MM.1S (cell line): ENCODE measurements around the gene MTHFR.

Experiments used
- DNase-seq: peaks from one replicate; pipeline ENCODE4 v3.0.0-alpha.2; 2015
- H2AFZ ChIP-seq: fragments of 300-600 bp; sonication (generic); 2 replicates; pipeline ENCODE4 v1.6.0; 2016; ENCODE audit warnings: antibody characterized with exemption, low read length
- H3F3A ChIP-seq: fragments of 300-600 bp; sonication (generic); 2 replicates; pipeline ENCODE4 v1.6.1; 2016; ENCODE audit warnings: mild to moderate bottlenecking, antibody characterized with exemption, low read length, moderate library complexity, mixed read lengths; ENCODE audit not compliant: insufficient read depth
- H3K27ac ChIP-seq: fragments of 300-600 bp; sonication (generic); 2 replicates; pipeline ENCODE4 v1.5.1; 2016; ENCODE audit warnings: mild to moderate bottlenecking, low read length
- H3K27me3 ChIP-seq: fragments of 300-600 bp; sonication (generic); replicated peaks from 2 replicates; pipeline ENCODE4 v1.6.0; 2016; ENCODE audit warnings: low read length; ENCODE audit not compliant: insufficient read depth
- H3K36me3 ChIP-seq: fragments of 300-600 bp; sonication (generic); replicated peaks from 2 replicates; pipeline ENCODE4 v1.6.1; 2016; ENCODE audit warnings: mild to moderate bottlenecking, low read length, mixed read lengths; ENCODE audit not compliant: insufficient read depth
- H3K4me1 ChIP-seq: fragments of 300-600 bp; sonication (generic); 2 replicates; pipeline ENCODE4 v1.6.1; 2016; ENCODE audit warnings: low read length, mixed read lengths
- H3K4me2 ChIP-seq: fragments of 300-600 bp; sonication (generic); 2 replicates; pipeline ENCODE4 v1.6.0; 2016; ENCODE audit warnings: low read depth, low read length
- H3K4me3 ChIP-seq: fragments of 300-600 bp; sonication (generic); 2 replicates; pipeline ENCODE4 v1.5.1; 2016; ENCODE audit warnings: low read length, mixed read lengths
- H3K79me2 ChIP-seq: fragments of 300-600 bp; sonication (generic); 2 replicates; pipeline ENCODE4 v1.6.1; 2016; ENCODE audit warnings: mixed run types, low read length, mixed read lengths
- H3K9ac ChIP-seq: fragments of 300-600 bp; sonication (generic); 2 replicates; pipeline ENCODE4 v1.6.1; 2016; ENCODE audit warnings: low read length, mixed read lengths
- H3K9me2 ChIP-seq: fragments of 300-600 bp; sonication (generic); replicated peaks from 2 replicates; pipeline ENCODE4 v1.6.1; 2016; ENCODE audit warnings: mild to moderate bottlenecking, low read length, mixed read lengths; ENCODE audit not compliant: insufficient read depth
- H3K9me3 ChIP-seq: fragments of 300-600 bp; sonication (generic); replicated peaks from 2 replicates; pipeline ENCODE4 v1.6.1; 2016; ENCODE audit warnings: mild to moderate bottlenecking, low read length, mixed read lengths; ENCODE audit not compliant: insufficient read depth
- H4K20me1 ChIP-seq: fragments of 300-600 bp; sonication (generic); 2 replicates; pipeline ENCODE4 v1.6.1; 2016; ENCODE audit warnings: mild to moderate bottlenecking, low read length, moderate library complexity, mixed read lengths; ENCODE audit not compliant: insufficient read depth
- EZH2 ChIP-seq: fragments of 300-600 bp; sonication (generic); optimal IDR thresholded peaks from 2 replicates; pipeline ENCODE3; 2017; ENCODE audit warnings: low read depth, mild to moderate bottlenecking, antibody characterized with exemption, low read length, mixed read lengths
- EZH2phosphoT487 ChIP-seq: fragments of 300-600 bp; sonication (generic); IDR thresholded peaks from 2 replicates; pipeline ENCODE4 v1.6.1; 2018; ENCODE audit warnings: antibody characterized with exemption, low read length
- TF ChIP-seq, protein P1 (sequence below): fragments of 300-600 bp; sonication (generic); IDR thresholded peaks from 2 replicates; pipeline ENCODE4 v1.5.1; 2016; ENCODE audit warnings: antibody characterized with exemption, low read length, mixed read lengths

The MTHFR gene

DNA sequence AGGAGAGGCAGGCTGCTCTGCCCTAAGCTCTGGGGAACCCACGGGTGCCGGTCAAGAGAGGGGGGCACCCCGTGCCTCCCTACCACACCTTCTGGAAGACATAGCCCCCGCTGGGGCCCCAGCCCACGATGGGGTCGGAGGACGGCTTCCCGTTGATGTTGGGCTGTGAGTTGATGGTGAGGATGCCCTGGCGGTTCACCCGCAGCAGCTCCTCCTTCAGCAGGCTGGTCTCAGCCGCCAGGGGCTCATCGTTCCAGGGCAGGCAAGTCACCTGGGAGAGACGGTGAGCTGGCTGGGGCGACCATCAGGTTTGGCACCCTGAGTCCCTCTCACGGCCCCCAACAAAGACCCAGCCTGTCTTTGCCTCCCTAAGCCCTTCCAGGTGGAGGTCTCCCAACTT is 11.9 kb downstream of the MTHFR start:
- H3K9ac ChIP-seq, result no peak overlapping the region
- no peaks in the 10 kb centered on the region for H3K4me1 ChIP-seq
- H3K79me2 ChIP-seq, result no peaks in the 10 kb centered on the region
- no peak overlapping the region for H3K4me3 ChIP-seq
- no peaks in the 10 kb centered on the region for H3F3A ChIP-seq
- H3K9me2 ChIP-seq, result no peaks in the 10 kb centered on the region
- H4K20me1 ChIP-seq, result no peaks in the 10 kb centered on the region
- H3K36me3 ChIP-seq, result no peaks in the 10 kb centered on the region
- TF ChIP-seq, protein P1, sequence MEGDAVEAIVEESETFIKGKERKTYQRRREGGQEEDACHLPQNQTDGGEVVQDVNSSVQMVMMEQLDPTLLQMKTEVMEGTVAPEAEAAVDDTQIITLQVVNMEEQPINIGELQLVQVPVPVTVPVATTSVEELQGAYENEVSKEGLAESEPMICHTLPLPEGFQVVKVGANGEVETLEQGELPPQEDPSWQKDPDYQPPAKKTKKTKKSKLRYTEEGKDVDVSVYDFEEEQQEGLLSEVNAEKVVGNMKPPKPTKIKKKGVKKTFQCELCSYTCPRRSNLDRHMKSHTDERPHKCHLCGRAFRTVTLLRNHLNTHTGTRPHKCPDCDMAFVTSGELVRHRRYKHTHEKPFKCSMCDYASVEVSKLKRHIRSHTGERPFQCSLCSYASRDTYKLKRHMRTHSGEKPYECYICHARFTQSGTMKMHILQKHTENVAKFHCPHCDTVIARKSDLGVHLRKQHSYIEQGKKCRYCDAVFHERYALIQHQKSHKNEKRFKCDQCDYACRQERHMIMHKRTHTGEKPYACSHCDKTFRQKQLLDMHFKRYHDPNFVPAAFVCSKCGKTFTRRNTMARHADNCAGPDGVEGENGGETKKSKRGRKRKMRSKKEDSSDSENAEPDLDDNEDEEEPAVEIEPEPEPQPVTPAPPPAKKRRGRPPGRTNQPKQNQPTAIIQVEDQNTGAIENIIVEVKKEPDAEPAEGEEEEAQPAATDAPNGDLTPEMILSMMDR, result no peak
- TF ChIP-seq EZH2, result no peak
- no peak for DNase-seq
- H3K9me3 ChIP-seq, result no peaks in the 10 kb centered on the region
- no peak overlapping the region for H2AFZ ChIP-seq
- H3K27ac ChIP-seq, result no peak overlapping the region
- no peak overlapping the region for H3K4me2 ChIP-seq
- no peaks in the 10 kb centered on the region for H3K27me3 ChIP-seq

DNA sequence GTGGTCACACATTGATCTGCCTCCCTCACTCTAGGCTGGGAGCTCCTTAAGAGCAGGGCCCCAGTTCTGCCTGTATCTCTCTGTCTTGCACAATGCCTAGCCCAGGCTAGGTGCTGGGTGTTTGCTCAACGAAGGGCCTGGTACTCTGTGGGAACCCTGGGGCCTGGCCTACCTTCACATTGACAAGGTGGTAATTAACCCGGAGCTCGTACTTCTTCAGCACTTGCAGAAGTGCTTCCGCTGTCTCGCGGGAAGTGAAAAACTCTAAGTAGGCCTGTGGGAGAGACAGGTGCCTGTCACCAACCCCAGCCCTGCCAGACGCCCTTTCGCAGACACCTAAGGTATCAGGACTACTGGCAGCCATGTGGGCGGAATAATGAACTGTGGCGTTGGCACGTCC is 13.7 kb downstream of the MTHFR start:
- H3K36me3 ChIP-seq, result no peaks in the 10 kb centered on the region
- H3K9ac ChIP-seq, result no peak overlapping the region
- H2AFZ ChIP-seq, result no peak overlapping the region
- H4K20me1 ChIP-seq, result no peaks in the 10 kb centered on the region
- H3K4me3 ChIP-seq, result no peak overlapping the region
- H3K27ac ChIP-seq, result no peak overlapping the region
- H3K27me3 ChIP-seq, result no peaks in the 10 kb centered on the region
- no peaks in the 10 kb centered on the region for H3F3A ChIP-seq
- no peaks in the 10 kb centered on the region for H3K9me3 ChIP-seq
- TF ChIP-seq EZH2phosphoT487, result no peak
- TF ChIP-seq, protein P1, result no peak
- no peaks in the 10 kb centered on the region for H3K79me2 ChIP-seq
- no peak overlapping the region for H3K4me2 ChIP-seq
- H3K4me1 ChIP-seq, result no peaks in the 10 kb centered on the region
- DNase-seq, result no peak
- H3K9me2 ChIP-seq, result no peaks in the 10 kb centered on the region

DNA sequence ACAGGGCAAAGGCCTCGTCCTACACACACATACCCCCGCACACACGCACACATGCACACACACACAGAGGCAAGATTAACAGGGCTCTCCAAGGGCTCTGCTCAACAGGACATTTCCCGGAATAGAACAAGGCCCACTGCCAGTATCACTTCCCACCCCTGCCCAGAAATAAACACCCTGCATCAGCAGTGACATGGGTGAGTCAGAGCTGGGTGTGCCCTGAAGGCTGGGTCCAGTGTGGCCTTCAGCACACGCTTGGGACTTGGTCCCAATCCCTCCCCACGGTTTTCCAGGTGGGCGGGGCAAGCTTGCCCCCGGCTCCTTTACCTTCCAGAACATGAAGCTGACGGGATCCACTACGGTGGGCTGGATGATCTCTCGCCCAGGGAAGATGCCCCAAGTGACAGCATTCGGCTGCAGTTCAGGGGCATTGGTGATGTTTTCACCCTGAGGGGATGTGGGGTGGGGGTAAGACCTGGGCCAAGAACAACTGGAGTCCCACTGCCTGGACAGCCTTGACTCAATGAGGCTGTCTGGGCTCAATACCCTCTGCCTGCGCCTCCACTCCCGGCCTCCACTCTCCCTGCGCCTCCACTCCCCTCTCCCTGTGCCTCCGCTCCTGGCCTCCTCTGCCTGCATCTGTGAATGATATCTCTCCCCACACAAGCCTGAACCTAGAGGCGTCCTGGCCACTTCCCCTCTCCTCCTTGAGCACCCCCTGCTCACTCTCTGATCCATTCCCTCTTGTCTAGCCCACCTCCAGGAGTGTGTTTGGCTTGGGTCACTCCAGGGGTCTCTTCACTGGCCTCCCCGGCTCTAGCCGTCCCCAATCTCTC is 14.7 kb downstream of the MTHFR start:
- Histone ChIP-seq H3K4me1 (no peaks in the 10 kb centered on the region), H3K27me3 (no peaks in the 10 kb centered on the region)
- DNase-seq, result no peak

More for the DNA sequence above, 14.7 kb downstream of the MTHFR start:
- Histone ChIP-seq H3K4me2 (no peak overlapping the region), H4K20me1 (no peaks in the 10 kb centered on the region), H3K9ac (no peak overlapping the region), H3K9me3 (no peaks in the 10 kb centered on the region), H2AFZ (no peak overlapping the region), H3K27ac (no peak overlapping the region), H3F3A (no peaks in the 10 kb centered on the region), H3K36me3 (no peaks in the 10 kb centered on the region), H3K4me3 (no peak overlapping the region), H3K79me2 (no peaks in the 10 kb centered on the region), H3K9me2 (no peaks in the 10 kb centered on the region)
- TF ChIP-seq, protein P1, result no peak
- no peak for TF ChIP-seq EZH2
- TF ChIP-seq EZH2phosphoT487, result no peak
